CD4-positive, alpha-beta memory T cell (primary cell): ENCODE measurements around the gene ZNF620. TPM values are rescaled to one million over a fixed set of nuclear protein-coding genes. Genes with fewer than 3 reads are reported as not detected.

Experiments used
- CTCF ChIA-PET: fragments of 350-600 bp; sonication (Branson Sonifier 250); formaldehyde crosslinking; loops from one replicate; lab custom pipeline; 2021; ENCODE audit warnings: inconsistent platforms; ENCODE audit not compliant: partially characterized antibody; lab: Charles Lee
- POLR2A ChIA-PET: fragments of 350-600 bp; sonication (Branson Sonifier 250); formaldehyde crosslinking; loops from one replicate; lab custom pipeline; 2021; ENCODE audit not compliant: partially characterized antibody; lab: Charles Lee
- DNase-seq, 5 donors: peaks; one replicate each; pipeline versions ENCODE4 v3.0.0 to v3.0.0-alpha.2; 2020 to 2022; ENCODE audit warnings: mixed read lengths in 1 of 5
- H3K27ac ChIP-seq: one replicate; pipeline ENCODE4 v1.7.0; 2013; ENCODE audit warnings: low read depth, low read length
- H3K27me3 ChIP-seq: 2 replicates; pipeline ENCODE4 v1.7.0; 2013; ENCODE audit warnings: mild to moderate bottlenecking, low read length, moderate library complexity; ENCODE audit not compliant: insufficient read depth
- H3K36me3 ChIP-seq: 2 replicates; pipeline ENCODE4 v1.7.0; 2013; ENCODE audit warnings: mild to moderate bottlenecking, low read length, moderate library complexity; ENCODE audit not compliant: insufficient read depth
- H3K4me1 ChIP-seq: 2 replicates; pipeline ENCODE4 v1.7.0; 2013; ENCODE audit warnings: mild to moderate bottlenecking, low read length, moderate library complexity; ENCODE audit not compliant: insufficient read depth
- H3K4me3 ChIP-seq, 2 donors: one replicate each; pipeline ENCODE4 v1.7.0; 2013; ENCODE audit warnings: low read length in 2 of 2, mild to moderate bottlenecking in 1 of 2
- H3K9me3 ChIP-seq, 2 donors: one replicate each; pipeline ENCODE4 v1.7.0; 2013; ENCODE audit warnings: low read length in 2 of 2, control low read depth in 1 of 2; ENCODE audit not compliant: control insufficient read depth in 1 of 2
- H3K27ac Mint-ChIP-seq, 7 donors: one replicate each; pipeline ENCODE4 v1.8.0; 2020 to 2021; ENCODE audit warnings: mixed read lengths in 7 of 7, mild to moderate bottlenecking in 6 of 7, inconsistent platforms in 3 of 7, moderate library complexity in 3 of 7
- H3K27me3 Mint-ChIP-seq, 2 donors: one replicate each; pipeline ENCODE4 v1.8.0; 2020 to 2021; ENCODE audit warnings: mixed read lengths in 2 of 2
- H3K36me3 Mint-ChIP-seq, 2 donors: one replicate each; pipeline ENCODE4 v1.8.0; 2020 to 2021; ENCODE audit warnings: mixed read lengths in 2 of 2, inconsistent platforms in 1 of 2, mild to moderate bottlenecking in 1 of 2
- H3K4me1 Mint-ChIP-seq, 4 donors: one replicate each; pipeline ENCODE4 v1.8.0; 2020 to 2021; ENCODE audit warnings: mixed read lengths in 4 of 4, mild to moderate bottlenecking in 1 of 4
- H3K4me3 Mint-ChIP-seq, 8 donors: one replicate each; pipeline ENCODE4 v1.8.0; 2020 to 2021; ENCODE audit warnings: mixed read lengths in 8 of 8, mild to moderate bottlenecking in 7 of 8, moderate library complexity in 6 of 8, inconsistent platforms in 3 of 8
- H3K9me3 Mint-ChIP-seq, 8 donors: one replicate each; pipeline ENCODE4 v1.8.0; 2020 to 2021; ENCODE audit warnings: mixed read lengths in 8 of 8, mild to moderate bottlenecking in 5 of 8, inconsistent platforms in 3 of 8, moderate library complexity in 1 of 8
- intact Hi-C: fragments of 100-400 bp; cut with micrococcal nuclease; formaldehyde crosslinking; loops from one replicate; pipeline ENCODE4 v1.15.1; 2023
- polyA plus RNA-seq, 2 donors: library from polyadenylated mRNA; unstranded; fragments of 300-500 nt; fragmentation: Illumina TruSeq; gene quantifications; one replicate each; pipeline ENCODE4 v1.2.3, GENCODE V29; 2021
- total RNA-seq, 2 experiments: library from RNA; stranded (reverse); gene quantifications; one replicate each; pipeline ENCODE4 v1.2.3, GENCODE V29; 2021

Gene ZNF620
- total and polyA plus RNA-seq, 4 experiments from 2014 or later = 1.2 to 3.8 (median 3.6) TPM

GRCh38 chr3:40518848-40519247 is 13.0 kb downstream of the ZNF620 start:
- Mint-ChIP-seq H3K36me3 (peaks cover 10 to 19% of the 10 kb centered on the region in 2 donors), H3K4me1 (peaks cover 0 to 2% (median 2%) of the 10 kb centered on the region in 4 donors), H3K27ac (no peak overlapping the region), H3K9me3 (peaks cover 0 to 2% (median 0%) of the 10 kb centered on the region in 8 donors), H3K4me3 (no peak overlapping the region), H3K27me3 (no peaks in the 10 kb centered on the region)
- no peak for DNase-seq
- Histone ChIP-seq H3K27me3 (no peaks in the 10 kb centered on the region), H3K36me3 (no peaks in the 10 kb centered on the region), H3K9me3 (no peaks in the 10 kb centered on the region), H3K4me1 (peaks cover under 1% of the 10 kb centered on the region), H3K4me3 (no peak overlapping the region), H3K27ac (no peak overlapping the region)
- ChIA-PET POLR2A (no interaction called here), CTCF (interaction anchor here (1.1 kb wide), 1 partner anchor 202 kb away, joined by 3 read pairs; no protein-coding TSS in a partner anchor)
- intact Hi-C loops = no loop called here

DNA sequence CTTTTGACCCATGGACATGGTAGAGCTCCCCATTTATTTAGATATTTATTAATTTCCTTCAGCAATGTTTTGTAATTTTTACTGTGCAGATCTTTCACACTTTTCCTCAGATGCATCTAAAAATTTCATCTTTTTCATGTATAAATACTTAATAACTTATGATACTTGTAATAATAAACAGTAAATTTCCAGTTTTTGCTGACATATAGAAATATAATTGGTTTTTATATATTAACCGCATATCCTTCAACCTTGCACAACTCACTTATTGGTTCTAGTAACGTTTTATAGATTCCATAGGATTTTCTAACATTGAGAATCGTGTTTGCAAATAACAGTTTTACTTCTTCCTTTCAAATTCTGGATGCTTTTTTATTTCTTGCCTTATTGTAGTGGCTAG is 15.4 kb downstream of the ZNF620 start:
- Mint-ChIP-seq H3K4me1 (peaks cover 11 to 22% (median 18%) of the 10 kb centered on the region in 4 donors), H3K27ac (no peak overlapping the region), H3K9me3 (peaks cover 0 to 2% (median 0%) of the 10 kb centered on the region in 8 donors), H3K36me3 (peaks cover 10 to 17% of the 10 kb centered on the region in 2 donors), H3K27me3 (no peaks in the 10 kb centered on the region), H3K4me3 (no peak overlapping the region)
- CTCF ChIA-PET = interaction anchor here (0.7 kb wide), 1 partner anchor 193 kb away, joined by 3 read pairs; no protein-coding TSS in a partner anchor
- peaks cover 20% of the 10 kb centered on the region for H3K4me1 ChIP-seq
- DNase-seq = no peak
- no peak overlapping the region for H3K4me3 ChIP-seq
- no peaks in the 10 kb centered on the region for H3K27me3 ChIP-seq
- POLR2A ChIA-PET = interaction anchor here (0.6 to 1.2 kb wide), 2 partner anchors 16 to 47 kb away, joined by 3 to 5 read pairs; partner anchors contain the start of gene ZNF620
- H3K36me3 ChIP-seq = no peaks in the 10 kb centered on the region
- H3K27ac ChIP-seq = no peak overlapping the region
- intact Hi-C loops = loop anchor here (5.0 to 10.0 kb wide), 2 partner anchors 1136 to 1441 kb away; partner anchors contain the start of genes SLC25A38 and ULK4
- no peaks in the 10 kb centered on the region for H3K9me3 ChIP-seq

DNA sequence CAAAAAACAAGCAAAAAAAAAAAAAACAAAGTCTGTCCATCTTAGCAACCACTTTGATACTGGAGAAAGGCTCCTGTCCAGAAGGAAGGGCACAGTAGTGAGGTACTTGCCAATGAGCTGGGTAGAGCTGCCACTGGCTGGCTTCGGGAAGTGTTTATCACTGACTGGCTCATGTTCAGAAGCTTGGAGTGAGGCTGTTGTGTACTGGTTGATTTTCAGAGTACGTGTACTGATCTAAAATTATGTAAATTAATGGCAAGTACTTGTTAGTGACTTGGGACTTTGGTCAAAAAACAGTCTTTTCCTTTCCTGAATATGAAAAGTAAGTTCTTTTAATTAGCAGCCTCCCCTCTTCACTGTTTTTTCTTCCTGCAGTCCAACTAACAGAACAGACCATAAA is 17.9 kb downstream of the ZNF620 start:
- Histone ChIP-seq H3K36me3 (peaks cover 8% of the 10 kb centered on the region), H3K27ac (peak overlapping the region; percentile 75), H3K9me3 (no peaks in the 10 kb centered on the region), H3K4me1 (peaks cover 21% of the 10 kb centered on the region), H3K27me3 (no peaks in the 10 kb centered on the region), H3K4me3 (no peak overlapping the region)
- Mint-ChIP-seq H3K36me3 (peaks cover 26 to 33% of the 10 kb centered on the region in 2 donors), H3K4me3 (peak overlapping the region; percentile 92 to 97 (median 95)), H3K27ac (peak overlapping the region; percentile 79 to 98 (median 94)), H3K27me3 (no peaks in the 10 kb centered on the region), H3K9me3 (peaks cover 0 to under 1% (median 0%) of the 10 kb centered on the region in 8 donors), H3K4me1 (peaks cover 19 to 34% (median 28%) of the 10 kb centered on the region in 4 donors)
- DNase-seq = no peak
- POLR2A ChIA-PET = interaction anchor here (0.9 to 3.9 kb wide), 9 partner anchors 19 to 675 kb away, joined by 3 to 38 read pairs (median 17); partner anchors contain the start of genes CTNNB1, EIF1B, RPL14 and ZNF619
- CTCF ChIA-PET = interaction anchor here (0.8 to 1.3 kb wide), 5 partner anchors 14 to 197 kb away, joined by 3 to 8 read pairs (median 4); partner anchors contain the start of gene ZNF620
- intact Hi-C loops = loop anchor here (1.0 to 10.0 kb wide), 7 partner anchors 17 to 1439 kb away; partner anchors contain the start of genes EIF1B, RPL14, SLC25A38 and ULK4

DNA sequence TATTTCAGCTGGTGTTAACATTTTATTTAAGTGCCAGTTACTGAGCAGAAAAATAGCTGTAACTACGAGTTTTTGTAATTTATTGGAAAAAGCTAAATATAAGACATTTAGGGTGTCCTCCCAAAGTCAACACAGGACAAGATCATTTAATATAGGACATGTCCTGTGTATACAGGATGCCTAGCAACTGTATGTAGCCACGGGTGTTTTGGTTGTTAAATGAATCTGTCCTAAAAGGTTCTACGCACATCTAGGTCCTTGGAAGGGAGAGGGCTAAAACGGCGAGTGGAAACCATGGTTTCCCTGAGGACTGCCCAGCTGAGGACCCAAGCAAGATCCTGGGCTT is 18.4 kb downstream of the ZNF620 start:
- POLR2A ChIA-PET = interaction anchor here (0.9 to 3.9 kb wide), 10 partner anchors 19 to 1558 kb away, joined by 3 to 38 read pairs (median 14); partner anchors contain the start of genes CTNNB1, EIF1B, RPL14 and ZNF619
- H3K27ac Mint-ChIP-seq = peak overlapping the region; percentile 79 to 98 (median 94)
- H3K9me3 Mint-ChIP-seq = no peaks in the 10 kb centered on the region
- intact Hi-C loops = loop anchor here (1.0 to 10.0 kb wide), 7 partner anchors 18 to 1438 kb away; partner anchors contain the start of genes EIF1B, RPL14, SLC25A38 and ULK4
- Histone ChIP-seq H3K27ac (peak overlapping the region; percentile 75), H3K4me1 (peaks cover 21% of the 10 kb centered on the region), H3K36me3 (peaks cover 11% of the 10 kb centered on the region), H3K4me3 (peak overlapping the region; percentile 62 to 89), H3K9me3 (no peaks in the 10 kb centered on the region), H3K27me3 (no peaks in the 10 kb centered on the region)
- no peaks in the 10 kb centered on the region for H3K27me3 Mint-ChIP-seq
- DNase-seq = no peak
- CTCF ChIA-PET = interaction anchor here (0.8 to 1.3 kb wide), 6 partner anchors 13 to 197 kb away, joined by 3 to 8 read pairs (median 4); partner anchors contain the start of gene ZNF620
- peaks cover 19 to 34% (median 28%) of the 10 kb centered on the region in 4 donors for H3K4me1 Mint-ChIP-seq
- H3K36me3 Mint-ChIP-seq = peaks cover 30 to 37% of the 10 kb centered on the region in 2 donors
- peak overlapping the region; percentile 92 to 97 (median 95) for H3K4me3 Mint-ChIP-seq

- Histone ChIP-seq H3K36me3 (peaks cover 13% of the 10 kb centered on the region), H3K4me3 (peak within 1 kb of the TSS; percentile 62 to 89), H3K27ac (peak within 1 kb of the TSS; percentile 75), H3K4me1 (peaks cover 21% of the 10 kb centered on the region), H3K9me3 (no peaks in the 10 kb centered on the region), H3K27me3 (no peaks in the 10 kb centered on the region)
- no peaks in the 10 kb centered on the region for H3K9me3 Mint-ChIP-seq
- H3K4me3 Mint-ChIP-seq = peak within 1 kb of the TSS; percentile 92 to 97 (median 95)
- peaks cover 34 to 42% of the 10 kb centered on the region in 2 donors for H3K36me3 Mint-ChIP-seq
- ChIA-PET CTCF (interaction anchor here (0.8 to 1.6 kb wide), 9 partner anchors 13 to 332 kb away, joined by 3 to 8 read pairs (median 4); partner anchors contain the start of gene ZNF620), POLR2A (interaction anchor here (0.9 to 3.9 kb wide), 10 partner anchors 20 to 1557 kb away, joined by 3 to 38 read pairs (median 14); partner anchors contain the start of genes CTNNB1, EIF1B, RPL14 and ZNF619)
- H3K27ac Mint-ChIP-seq = peak within 1 kb of the TSS; percentile 79 to 98 (median 97)
- peaks cover 19 to 34% (median 28%) of the 10 kb centered on the region in 4 donors for H3K4me1 Mint-ChIP-seq
- intact Hi-C loops = loop anchor here (1.0 to 10.0 kb wide), 7 partner anchors 18 to 1438 kb away; partner anchors contain the start of genes EIF1B, RPL14, SLC25A38 and ULK4
- DNase-seq = peak; percentile 67 to 83 (median 77)
- no peaks in the 10 kb centered on the region for H3K27me3 Mint-ChIP-seq
Measured at GRCh38 chr3:40524568-40525285, 18.9 kb downstream of the ZNF620 start, which contains the start of gene ZNF621. Gene ZNF621, plus strand, starts transcription at chr3:40524960. Its CDS starts 881 bp downstream, at chr3:40525841.

- Mint-ChIP-seq H3K9me3 (peaks cover 0 to 22% (median 12%) of the 10 kb centered on the region in 8 donors), H3K36me3 (peaks cover 71 to 78% of the 10 kb centered on the region in 2 donors), H3K4me1 (peaks cover 17 to 34% (median 28%) of the 10 kb centered on the region in 4 donors), H3K27me3 (no peaks in the 10 kb centered on the region), H3K4me3 (no peak overlapping the region), H3K27ac (no peak overlapping the region)
- DNase-seq = no peak
- Histone ChIP-seq H3K27me3 (no peaks in the 10 kb centered on the region), H3K36me3 (peaks cover 35% of the 10 kb centered on the region), H3K4me3 (no peak overlapping the region), H3K9me3 (no peaks in the 10 kb centered on the region), H3K27ac (no peak overlapping the region), H3K4me1 (peaks cover 21% of the 10 kb centered on the region)
- intact Hi-C loops = loop anchor here (10.0 kb wide), 1 partner anchor 1144 kb away; the partner anchor contains the start of gene SLC25A38
- CTCF ChIA-PET = no interaction called here
- POLR2A ChIA-PET = no interaction called here
Measured at GRCh38 chr3:40528426-40528825, 22.6 kb downstream of the ZNF620 start.
